PFSK-1 (cell line): ENCODE measurements around the gene HAVCR1.

ENCODE experiments used
- POLR2AphosphoS5 ChIP-seq: IDR thresholded peaks from 2 replicates; pipeline ENCODE4 v1.6.1; 2012; ENCODE audit warnings: low read depth, mild to moderate bottlenecking, control low read depth, low read length, moderate library complexity
- SIN3A ChIP-seq: IDR thresholded peaks from 2 replicates; pipeline ENCODE4 v1.6.1; 2012; ENCODE audit warnings: mild to moderate bottlenecking, low read length, moderate library complexity, borderline replicate concordance; ENCODE audit not compliant: insufficient read depth

GRCh38 chr5:157038568-157039187 is 20.2 kb downstream of the HAVCR1 start:
- TF ChIP-seq POLR2AphosphoS5 (no peak), SIN3A (no peak)
